ENCODE data around the gene SPDL1.

The SPDL1 gene

GRCh38 chr5:169583424-169584220, at the start of gene SPDL1:
Gene SPDL1, plus strand, starts transcription at chr5:169583773. Its CDS starts 4,644 bp downstream, at chr5:169588417.
- peak; percentile 90 for DNase-seq (ENCODE audit: low read depth)

GRCh38 chr5:169534311-169534880, 49.2 kb upstream of the SPDL1 start:
- DNase-seq (ENCODE audit: low read depth): no peak

- no peak for DNase-seq (ENCODE audit: low read depth)
Observed at GRCh38 chr5:169534939-169535338, 48.6 kb upstream of the SPDL1 start.

GRCh38 chr5:169538944-169539343, 44.6 kb upstream of the SPDL1 start:
- DNase-seq (ENCODE audit: low read depth): no peak

GRCh38 chr5:169542811-169543210, 40.8 kb upstream of the SPDL1 start:
- no peak for DNase-seq (ENCODE audit: low read depth)

GRCh38 chr5:169544264-169544950, 39.2 kb upstream of the SPDL1 start:
- no peak for DNase-seq (ENCODE audit: low read depth)

- no peak for DNase-seq (ENCODE audit: low read depth)
Observed at GRCh38 chr5:169545762-169546161, 37.8 kb upstream of the SPDL1 start.

- DNase-seq (ENCODE audit: low read depth): no peak
Observed at GRCh38 chr5:169546346-169546745, 37.2 kb upstream of the SPDL1 start.

- no peak for DNase-seq (ENCODE audit: low read depth)
Observed at GRCh38 chr5:169547508-169547907, 36.1 kb upstream of the SPDL1 start.

- DNase-seq (ENCODE audit: low read depth): no peak
Observed at GRCh38 chr5:169548315-169548714, 35.3 kb upstream of the SPDL1 start.

GRCh38 chr5:169549453-169550100, 34.0 kb upstream of the SPDL1 start:
- DNase-seq (ENCODE audit: low read depth): no peak

- DNase-seq (ENCODE audit: low read depth): no peak
Observed at GRCh38 chr5:169550227-169550626, 33.3 kb upstream of the SPDL1 start.

GRCh38 chr5:169551146-169551545, 32.4 kb upstream of the SPDL1 start:
- DNase-seq (ENCODE audit: low read depth): no peak

- DNase-seq (ENCODE audit: low read depth): no peak
Observed at GRCh38 chr5:169551696-169552095, 31.9 kb upstream of the SPDL1 start.

- no peak for DNase-seq (ENCODE audit: low read depth)
Observed at GRCh38 chr5:169554251-169554650, 29.3 kb upstream of the SPDL1 start.

GRCh38 chr5:169557838-169558237, 25.7 kb upstream of the SPDL1 start:
- no peak for DNase-seq (ENCODE audit: low read depth)

- DNase-seq (ENCODE audit: low read depth): no peak
Observed at GRCh38 chr5:169561893-169562292, 21.7 kb upstream of the SPDL1 start.

- no peak for DNase-seq (ENCODE audit: low read depth)
Observed at GRCh38 chr5:169563369-169563768, 20.2 kb upstream of the SPDL1 start.

GRCh38 chr5:169566202-169566601, 17.4 kb upstream of the SPDL1 start:
- no peak for DNase-seq (ENCODE audit: low read depth)

GRCh38 chr5:169567079-169567478, 16.5 kb upstream of the SPDL1 start:
- DNase-seq (ENCODE audit: low read depth): no peak

GRCh38 chr5:169569513-169569912, 14.1 kb upstream of the SPDL1 start:
- DNase-seq (ENCODE audit: low read depth): no peak

GRCh38 chr5:169571355-169571754, 12.2 kb upstream of the SPDL1 start:
- DNase-seq (ENCODE audit: low read depth): no peak
